Stimulated activated CD8-positive, alpha-beta memory T cell treated with anti-CD3 and anti-CD28 coated beads, Interleukin-4, amount 100 ng/mL, for 1 hour (primary cell): ENCODE results near the gene MRPL27.
A peak's percentile ranks its signal among the peaks of the same experiment; 100 is the strongest.
"Not testable (repeated sequence)": the region's sequence is repeated elsewhere in the genome, so short reads cannot be mapped to it uniquely, and the experiment has no call there.

Source experiments
- DNase-seq, 2 donors: peaks; one replicate each; pipeline ENCODE4 v3.0.0-alpha.2; 2020; ENCODE audit warnings: low read depth in 2 of 2, low spot score in 1 of 2

Gene MRPL27

GRCh38 chr17:50347117-50347893 lies 25.7 kb downstream of the MRPL27 start:
- DNase-seq, result no peak

DNA sequence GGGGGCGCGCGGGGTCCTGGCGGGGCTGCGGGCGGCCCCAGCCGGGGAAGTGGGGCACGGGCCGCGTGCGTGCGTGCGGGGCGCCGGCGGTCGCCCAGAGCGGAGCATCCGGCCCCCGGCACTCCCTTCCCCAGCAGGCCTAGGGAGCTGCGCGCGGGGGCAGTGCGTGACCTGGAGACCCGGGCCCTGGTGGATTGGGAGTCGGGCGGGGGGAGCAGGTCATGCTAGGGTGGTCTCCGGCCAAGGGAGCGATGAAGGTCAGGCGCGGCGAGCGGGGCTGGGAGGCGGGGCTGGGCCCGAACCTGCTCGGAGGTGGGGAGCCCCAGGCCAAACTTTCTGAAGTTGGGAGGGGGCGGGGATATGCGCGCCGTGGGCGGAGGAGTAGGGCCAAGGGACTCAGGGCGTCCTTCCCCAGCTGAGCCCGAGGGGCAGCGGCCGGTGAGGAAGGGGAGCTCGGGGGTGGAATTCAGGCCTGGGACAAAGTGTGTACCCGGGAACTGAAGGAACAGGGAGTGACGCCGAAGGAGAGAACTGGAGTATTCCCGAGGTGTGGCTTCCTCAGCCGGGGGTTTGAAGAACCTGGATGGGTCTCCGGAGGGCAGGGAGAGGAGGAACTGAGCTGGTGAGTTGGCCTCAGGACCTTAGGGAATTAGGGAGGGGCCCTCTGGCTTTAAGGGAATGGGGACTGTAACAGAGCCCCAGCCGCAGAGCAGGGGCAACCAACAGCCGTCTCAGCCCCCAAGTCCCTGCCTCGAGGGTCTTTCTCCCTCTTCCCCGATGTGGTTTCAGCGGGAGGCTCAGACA lies 26.5 kb downstream of the MRPL27 start:
- peak in 1 of 2 donors; percentile 6 for DNase-seq

- peak; percentile 70 to 86 for DNase-seq
Observed at GRCh38 chr17:50345432-50346312, 27.3 kb downstream of the MRPL27 start, which contains the start of gene XYLT2. XYLT2 (plus strand) TSS chr17:50346126; CDS start chr17:50346141, 15 bp downstream.

DNA sequence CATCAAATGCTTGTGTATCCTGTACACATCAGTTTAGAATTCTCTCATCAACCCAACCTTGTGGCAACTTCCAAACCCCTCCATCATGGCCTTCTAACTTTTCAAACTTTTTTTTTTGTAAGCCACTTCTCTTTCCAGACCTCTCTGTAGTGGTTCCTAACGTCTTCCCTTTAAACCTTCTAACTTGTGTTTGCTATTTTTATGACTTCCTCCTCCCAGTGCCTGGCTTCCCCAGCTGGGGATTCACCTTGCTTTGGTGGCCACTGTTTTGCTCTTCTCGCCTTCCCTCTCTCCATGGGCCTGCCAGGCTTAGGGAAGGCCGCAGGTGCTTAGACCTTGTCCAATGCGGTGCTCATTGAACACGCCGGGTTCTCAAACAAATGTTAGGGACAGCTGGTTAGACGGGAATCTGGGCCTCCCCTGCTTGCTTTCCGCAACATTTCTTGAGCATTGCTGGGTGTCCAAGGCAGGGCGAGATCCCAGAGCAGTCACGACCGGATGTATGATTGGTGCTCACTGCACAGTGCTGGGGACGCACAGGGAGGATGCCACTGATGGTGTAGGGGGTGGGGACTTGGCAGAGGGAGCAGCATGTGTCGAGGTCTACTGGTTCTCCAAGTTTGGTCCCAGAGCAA lies 28.1 kb downstream of the MRPL27 start:
- DNase-seq, result no peak

DNA sequence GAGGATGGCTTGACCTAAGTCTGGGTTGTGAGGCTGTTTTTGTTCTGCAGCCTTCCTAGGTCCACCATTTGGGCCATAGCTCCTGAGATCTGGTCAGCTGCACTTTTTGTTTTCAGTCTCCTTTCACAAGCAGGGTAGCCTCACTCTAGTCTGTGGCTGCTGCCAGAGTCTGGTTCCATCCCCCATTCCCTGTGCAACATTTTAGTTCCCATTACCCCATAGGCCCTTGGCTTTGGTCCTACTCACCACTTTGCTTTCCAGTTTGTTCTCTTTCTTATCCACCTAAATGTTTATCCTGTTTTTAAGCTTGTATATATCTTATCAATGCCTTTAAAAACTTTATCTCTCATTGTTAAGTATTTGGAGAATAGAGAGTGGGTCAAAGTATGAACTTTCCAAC lies 33.6 kb downstream of the MRPL27 start:
- no peak for DNase-seq

GRCh38 chr17:50338645-50339044 lies 34.3 kb downstream of the MRPL27 start:
- no peak for DNase-seq

DNA sequence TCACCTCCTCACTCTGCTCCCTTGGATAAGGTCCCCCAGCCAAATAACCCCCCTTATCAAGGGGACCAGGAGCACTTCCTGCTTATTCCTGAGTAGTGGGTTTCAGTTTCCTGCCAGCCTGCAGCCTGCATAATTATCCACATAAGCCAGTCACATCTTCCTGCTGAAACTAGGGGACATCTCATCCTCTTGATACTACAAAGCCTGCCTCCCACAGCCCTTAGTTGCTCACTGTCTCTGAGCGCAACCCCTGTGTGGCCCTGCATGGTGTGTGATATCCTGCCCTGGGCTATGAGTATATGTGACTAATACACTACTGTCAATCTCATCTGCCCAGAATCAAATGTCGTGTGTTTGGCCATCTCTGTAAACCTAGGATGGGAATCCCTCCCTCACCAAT lies 35.0 kb downstream of the MRPL27 start:
- DNase-seq, result no peak

GRCh38 chr17:50333291-50334057 lies 39.5 kb downstream of the MRPL27 start:
- not testable (repeated sequence) for DNase-seq

- no peak for DNase-seq
Observed at GRCh38 chr17:50332196-50332595, 40.8 kb downstream of the MRPL27 start.

DNA sequence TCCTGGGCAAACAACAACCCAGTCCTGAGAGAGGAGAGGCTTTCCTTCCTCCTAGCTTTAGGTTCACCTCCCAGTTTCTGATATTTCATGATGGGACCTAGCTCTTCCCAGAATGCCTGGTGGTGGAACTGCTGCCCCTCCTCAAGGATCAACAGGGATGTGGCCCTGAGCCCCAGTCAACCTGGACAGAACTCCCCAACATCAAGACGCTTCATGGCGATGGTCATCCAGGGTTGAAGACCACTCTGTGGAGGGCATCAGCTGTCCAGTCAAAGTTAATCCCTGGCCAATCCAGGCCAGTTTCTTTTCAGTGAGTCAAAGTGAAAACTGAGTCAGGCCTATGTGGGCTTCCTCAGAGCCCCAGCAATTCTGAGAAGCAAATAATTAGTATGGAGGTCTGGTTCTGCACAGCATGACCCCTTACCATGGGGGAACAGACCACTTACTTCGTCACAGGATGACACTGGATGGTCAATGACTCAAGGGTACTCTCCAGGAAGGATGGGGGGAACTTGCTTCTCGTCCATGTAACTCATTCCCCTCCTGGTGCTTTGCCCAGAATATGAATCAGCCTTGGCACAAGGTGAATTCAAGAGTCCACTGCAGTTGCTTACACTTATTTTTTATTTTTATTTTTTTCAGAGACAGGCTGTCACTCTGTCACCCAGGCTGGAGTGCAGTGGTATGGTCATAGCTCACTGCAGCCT lies 41.7 kb downstream of the MRPL27 start:
- DNase-seq, result no peak

- no peak for DNase-seq
Observed at GRCh38 chr17:50330151-50330775, 42.7 kb downstream of the MRPL27 start.

DNA sequence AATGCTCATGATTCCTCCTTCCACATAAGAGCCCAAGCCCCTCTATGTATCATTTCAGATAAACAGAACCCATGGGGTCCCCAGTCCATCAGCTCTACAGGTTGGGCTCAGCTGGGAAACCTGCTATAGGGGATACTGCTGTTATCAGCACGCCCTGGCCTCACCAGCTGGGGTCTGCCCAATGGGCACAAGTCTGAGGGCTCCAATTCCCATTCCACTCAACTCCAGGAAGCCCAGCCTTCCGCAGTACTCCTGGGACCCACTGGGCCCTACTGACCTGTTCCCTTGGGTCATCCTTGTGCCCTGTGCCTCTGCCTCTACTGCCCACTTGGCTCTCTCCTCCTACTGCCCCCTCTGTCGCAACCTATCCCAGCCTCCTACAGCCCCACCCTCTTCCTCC lies 43.3 kb downstream of the MRPL27 start:
- no peak for DNase-seq

DNA sequence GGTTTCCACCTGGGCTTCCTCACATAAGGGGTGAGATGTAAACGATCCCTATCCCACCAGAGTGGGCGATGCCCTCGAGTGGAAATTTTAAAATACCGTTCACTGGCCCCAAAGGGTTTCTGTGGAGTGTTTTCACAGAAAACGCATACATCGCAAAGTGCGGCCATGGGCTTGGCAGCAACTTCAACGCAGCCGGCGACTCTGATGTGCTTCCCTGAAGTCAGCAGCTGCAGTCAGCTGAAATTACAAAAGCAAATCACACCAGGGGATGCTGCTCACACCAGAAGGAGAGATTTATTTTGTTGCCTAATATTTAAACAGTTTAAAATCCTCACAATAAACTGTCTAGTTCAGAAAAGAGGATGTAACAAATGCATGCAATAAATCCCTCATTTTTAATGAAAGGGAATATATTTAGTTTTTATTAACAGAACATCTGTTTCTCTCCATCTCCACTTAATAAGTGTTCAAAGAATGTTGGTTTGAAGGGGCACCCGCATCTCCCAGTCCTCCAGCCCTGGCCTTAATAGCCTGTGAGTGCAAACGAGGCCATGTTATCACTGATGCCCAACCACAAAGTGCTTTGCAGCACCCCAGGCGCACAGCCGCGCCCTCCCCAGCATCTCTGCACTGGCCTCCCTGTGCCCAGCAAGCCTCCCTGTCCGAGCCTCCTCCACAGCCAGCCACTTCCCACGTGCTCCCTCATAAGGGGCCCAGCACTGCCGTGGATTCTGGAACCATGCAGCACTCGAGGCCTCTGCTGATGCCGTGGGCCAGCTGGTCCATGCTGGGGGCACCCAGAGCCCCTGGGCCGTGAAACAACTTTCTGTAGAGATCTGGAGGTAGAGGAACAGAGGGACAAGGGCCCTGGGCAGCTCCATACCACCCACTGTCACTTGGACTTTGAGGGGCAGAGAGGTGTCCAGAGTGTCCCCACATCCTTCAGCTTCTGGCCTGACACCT lies 44.3 kb downstream of the MRPL27 start:
- no peak for DNase-seq

DNA sequence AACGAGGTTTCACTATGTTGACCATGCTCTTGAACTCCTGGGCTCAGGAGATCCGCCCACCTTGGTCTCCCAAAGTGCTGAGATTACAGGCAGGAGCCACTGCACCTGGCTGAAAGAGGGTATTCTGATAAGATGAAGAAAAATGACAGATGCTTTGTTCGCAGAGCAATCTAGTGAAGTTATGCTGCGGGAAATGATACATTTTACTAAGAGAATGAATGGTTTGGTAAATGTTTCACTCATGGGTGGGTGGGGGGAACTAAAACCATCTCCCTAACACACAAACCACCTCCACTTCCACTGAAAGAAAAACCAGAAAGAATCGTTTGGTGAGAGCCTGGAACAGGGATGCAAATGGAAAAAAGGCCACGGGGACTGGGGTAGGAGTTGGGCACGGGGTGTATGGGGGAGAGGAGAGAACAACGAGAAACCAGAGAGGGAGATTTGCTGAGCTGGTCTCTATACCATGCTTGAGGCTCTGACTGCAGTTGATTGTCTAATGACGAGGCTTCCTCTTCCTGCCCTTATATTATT lies 46.1 kb downstream of the MRPL27 start:
- DNase-seq, result no peak

- DNase-seq, result no peak
Observed at GRCh38 chr17:50325906-50326305, 47.1 kb downstream of the MRPL27 start.

DNA sequence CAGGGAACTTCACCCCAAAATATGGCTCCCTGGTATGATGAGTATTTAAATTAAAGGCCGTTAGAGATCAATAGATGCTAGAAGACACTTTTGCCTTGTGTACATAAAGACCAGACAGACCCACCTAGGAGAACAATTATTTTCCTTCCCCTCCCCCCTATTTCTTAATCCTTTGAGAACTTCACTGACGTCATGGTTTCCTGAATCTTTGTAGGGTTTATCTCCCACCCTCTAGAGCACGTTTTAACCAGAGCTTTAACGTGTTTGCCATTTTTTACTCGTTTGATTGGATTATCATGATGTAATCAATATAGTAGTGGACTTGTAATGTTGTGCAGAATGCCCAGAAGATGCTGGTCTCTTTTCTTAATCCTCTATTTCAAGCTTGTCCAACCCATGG lies 49.9 kb downstream of the MRPL27 start:
- no peak for DNase-seq

DNA sequence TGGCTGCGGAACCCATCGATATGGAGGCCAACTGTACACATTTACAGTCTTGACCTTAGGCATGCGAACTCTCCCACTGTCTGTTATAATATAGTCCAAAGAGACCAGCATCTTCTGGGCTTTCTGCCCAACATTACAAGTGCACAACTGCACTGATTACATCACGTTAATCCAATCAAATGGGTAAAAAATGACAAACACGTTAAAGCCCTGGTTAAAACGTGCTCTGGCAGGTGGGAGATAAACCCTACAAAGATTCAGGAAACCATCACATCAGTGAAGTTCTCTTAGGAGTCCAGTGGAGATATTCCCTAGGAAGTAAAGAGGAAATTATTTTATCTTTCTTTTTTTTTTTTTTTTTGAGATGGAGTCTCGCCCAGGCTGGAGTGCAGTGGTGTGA lies 50.7 kb downstream of the MRPL27 start:
- no peak for DNase-seq
